Large intestine (tissue), 3 donors: ENCODE results near the gene KIAA0930. TPM values are rescaled to one million over a fixed set of nuclear protein-coding genes. Genes with fewer than 3 reads are reported as not detected.
A peak's percentile ranks its signal among the peaks of the same experiment; 100 is the strongest.

Source experiments
- DNase-seq, 2 donors: peaks; one replicate each; pipeline versions ENCODE4 v3.0.0 to v3.0.0-alpha.2; 2013
- H3K27ac ChIP-seq: one replicate; pipeline ENCODE4 v1.5.1; 2013; ENCODE audit warnings: low read length
- H3K27me3 ChIP-seq: 2 replicates; pipeline ENCODE4 v1.6.1; 2013; ENCODE audit warnings: low read length; ENCODE audit not compliant: control insufficient read depth, insufficient read depth
- H3K36me3 ChIP-seq: 2 replicates; pipeline ENCODE4 v1.6.1; 2013; ENCODE audit warnings: low read length; ENCODE audit not compliant: control insufficient read depth, insufficient read depth
- H3K4me1 ChIP-seq: one replicate; pipeline ENCODE4 v1.6.1; 2013; ENCODE audit warnings: low read length; ENCODE audit not compliant: control insufficient read depth, insufficient read depth
- H3K4me3 ChIP-seq: one replicate; pipeline ENCODE4 v1.5.1; 2013; ENCODE audit warnings: low read length
- H3K9me3 ChIP-seq: one replicate; pipeline ENCODE4 v1.6.1; 2013; ENCODE audit warnings: mild to moderate bottlenecking, low read depth, low read length, moderate library complexity; ENCODE audit not compliant: control insufficient read depth
- WGBS: methylation state at CpG from one replicate; pipeline ENCODE4 v1.1.5; 2013; ENCODE audit warnings: low lambda C conversion rate; ENCODE audit not compliant: insufficient coverage; 5-methylcytosine and 5-hydroxymethylcytosine counted together
- polyA plus RNA-seq: library from polyadenylated mRNA; unstranded; fragments of 120-200 nt; gene quantifications from one replicate; pipeline ENCODE4 v1.2.1, GENCODE V29; 2013

KIAA0930 gene
- polyA plus RNA-seq, 1 donor, result 21.8 TPM

DNA sequence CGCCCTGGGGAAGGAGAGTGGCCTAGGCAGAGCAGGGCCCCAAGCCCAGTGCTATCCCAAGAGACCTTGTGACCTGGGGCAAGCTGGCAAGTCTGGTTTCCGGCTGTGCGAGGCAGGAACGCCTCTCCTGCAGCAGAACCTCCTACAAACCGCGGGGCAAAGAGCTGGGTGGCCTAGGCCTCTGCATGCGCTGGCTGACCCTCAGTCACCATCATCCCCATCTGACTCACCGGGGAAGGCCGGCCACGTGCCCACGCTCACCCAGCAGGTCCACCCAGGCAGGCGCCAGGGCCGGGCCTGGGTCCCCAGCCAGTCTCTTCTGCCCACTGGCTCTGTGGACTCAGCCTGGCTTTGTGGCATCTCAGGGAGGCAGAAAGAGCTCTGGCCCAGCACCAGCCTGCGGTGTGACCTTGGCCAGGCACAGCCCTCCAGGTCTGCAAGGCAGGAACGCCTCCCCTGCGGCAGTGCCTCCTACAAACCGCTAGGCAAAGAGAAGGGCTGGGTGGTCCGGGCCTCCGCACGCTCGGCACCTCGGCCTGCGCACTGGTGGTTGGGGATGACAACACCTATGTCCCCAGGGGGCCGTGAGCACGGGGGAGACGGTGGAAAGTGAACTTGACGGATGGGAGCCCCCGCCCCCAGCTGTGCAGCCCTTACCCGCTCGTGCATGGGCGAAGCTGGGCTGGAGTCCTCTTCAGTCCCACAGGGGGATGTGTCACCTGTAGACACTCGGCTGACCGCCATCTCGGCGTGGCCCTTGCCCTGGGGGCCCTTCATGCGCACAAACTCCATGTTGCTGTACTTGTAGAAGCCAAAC, 38.2 kb downstream of the KIAA0930 start:
- H3K4me3 ChIP-seq, result no peak overlapping the region
- no peaks in the 10 kb centered on the region for H3K9me3 ChIP-seq
- no peak overlapping the region for H3K27ac ChIP-seq
- no peak for DNase-seq
- no peaks in the 10 kb centered on the region for H3K4me1 ChIP-seq
- no peaks in the 10 kb centered on the region for H3K27me3 ChIP-seq
- WGBS, result no CpG with 5 or more reads among the region's 36 CpGs
- H3K36me3 ChIP-seq, result peaks cover 40% of the 10 kb centered on the region

DNA sequence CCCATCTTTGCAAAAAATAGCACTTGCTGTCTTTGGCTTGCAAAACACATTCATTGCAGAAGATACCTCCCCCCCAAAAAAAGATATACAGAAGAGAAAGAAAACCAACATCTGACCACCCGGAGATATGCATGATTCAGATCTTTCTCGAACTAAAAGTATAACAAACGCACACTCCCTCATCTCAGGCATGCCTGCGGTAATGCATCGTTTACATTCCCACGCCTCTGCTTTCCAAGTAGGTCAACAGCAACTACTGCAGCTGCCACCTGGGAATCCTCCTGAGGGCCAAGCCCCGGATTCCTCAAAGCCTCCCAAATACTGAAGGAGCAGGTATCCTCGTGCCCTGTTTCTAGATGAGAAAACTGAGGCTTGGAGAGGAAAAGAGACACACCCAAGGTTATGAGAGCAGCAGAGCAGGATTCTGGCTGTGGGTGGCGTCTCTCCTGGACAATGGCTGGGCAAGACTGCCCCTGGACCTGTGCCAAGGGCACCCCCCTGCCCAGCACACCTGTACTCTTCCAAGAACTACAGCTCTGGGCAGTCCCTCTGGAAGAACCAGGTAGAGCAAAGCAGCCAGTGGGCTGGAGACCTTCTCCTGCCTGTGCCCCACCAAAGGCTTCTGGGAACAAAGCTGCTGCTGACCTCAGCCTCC, 38.9 kb downstream of the KIAA0930 start:
- H3K9me3 ChIP-seq, result no peaks in the 10 kb centered on the region
- H3K27ac ChIP-seq, result peak overlapping the region; percentile 23
- H3K36me3 ChIP-seq, result peaks cover 45% of the 10 kb centered on the region
- H3K4me3 ChIP-seq, result no peak overlapping the region
- H3K27me3 ChIP-seq, result no peaks in the 10 kb centered on the region
- no CpG with 5 or more reads among the region's 9 CpGs for WGBS
- no peaks in the 10 kb centered on the region for H3K4me1 ChIP-seq
- no peak for DNase-seq

GRCh38 chr22:45200860-45201511, 39.7 kb downstream of the KIAA0930 start:
- WGBS, result no CpG with 5 or more reads among the region's 18 CpGs
- Histone ChIP-seq H3K27ac (no peak overlapping the region), H3K4me1 (no peaks in the 10 kb centered on the region), H3K27me3 (no peaks in the 10 kb centered on the region), H3K9me3 (no peaks in the 10 kb centered on the region), H3K4me3 (no peak overlapping the region), H3K36me3 (peaks cover 50% of the 10 kb centered on the region)
- no peak for DNase-seq

GRCh38 chr22:45200230-45200629, 40.5 kb downstream of the KIAA0930 start:
- WGBS, result no CpG with 5 or more reads among the region's 9 CpGs
- DNase-seq, result no peak
- Histone ChIP-seq H3K4me3 (no peak overlapping the region), H3K27me3 (no peaks in the 10 kb centered on the region), H3K4me1 (no peaks in the 10 kb centered on the region), H3K9me3 (no peaks in the 10 kb centered on the region), H3K36me3 (peaks cover 55% of the 10 kb centered on the region), H3K27ac (no peak overlapping the region)

DNA sequence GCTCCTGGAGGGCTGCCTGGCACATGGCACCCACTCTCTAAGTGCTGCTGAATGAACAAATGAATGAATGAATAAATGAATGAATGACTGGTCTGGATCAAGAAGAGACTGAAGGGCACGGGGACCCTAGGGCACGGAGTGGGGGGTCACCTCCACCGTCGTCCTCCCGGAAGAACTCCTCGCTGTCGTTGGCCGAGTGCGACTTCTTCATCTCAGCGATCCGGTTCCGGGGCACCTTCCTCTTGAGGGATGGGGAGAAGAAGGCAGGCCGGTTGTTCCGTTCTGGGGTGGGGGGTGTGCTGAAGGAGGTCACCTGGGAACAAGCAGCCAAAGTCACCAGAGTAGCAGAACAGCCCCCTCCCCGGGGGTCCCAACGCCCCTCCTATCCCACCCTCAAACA, 41.0 kb downstream of the KIAA0930 start:
- no peak overlapping the region for H3K27ac ChIP-seq
- H3K9me3 ChIP-seq, result no peaks in the 10 kb centered on the region
- WGBS, result no CpG with 5 or more reads among the region's 16 CpGs
- H3K36me3 ChIP-seq, result peaks cover 55% of the 10 kb centered on the region
- H3K4me1 ChIP-seq, result no peaks in the 10 kb centered on the region
- no peak for DNase-seq
- H3K4me3 ChIP-seq, result no peak overlapping the region
- no peaks in the 10 kb centered on the region for H3K27me3 ChIP-seq

- no peak overlapping the region for H3K4me3 ChIP-seq
- H3K36me3 ChIP-seq, result peaks cover 53% of the 10 kb centered on the region
- no peak overlapping the region for H3K27ac ChIP-seq
- no CpG with 5 or more reads among the region's 9 CpGs for WGBS
- H3K9me3 ChIP-seq, result no peaks in the 10 kb centered on the region
- no peaks in the 10 kb centered on the region for H3K27me3 ChIP-seq
- no peak for DNase-seq
- H3K4me1 ChIP-seq, result no peaks in the 10 kb centered on the region
Observed at GRCh38 chr22:45198463-45198795, 42.3 kb downstream of the KIAA0930 start.

GRCh38 chr22:45197606-45198462, 42.9 kb downstream of the KIAA0930 start:
- peaks cover 52% of the 10 kb centered on the region for H3K36me3 ChIP-seq
- no peak overlapping the region for H3K4me3 ChIP-seq
- DNase-seq, result no peak

GRCh38 chr22:45196926-45197605, 43.6 kb downstream of the KIAA0930 start:
- no peak for DNase-seq
- no peak overlapping the region for H3K27ac ChIP-seq
- H3K9me3 ChIP-seq, result no peaks in the 10 kb centered on the region
- WGBS, result no CpG with 5 or more reads among the region's 34 CpGs
- no peaks in the 10 kb centered on the region for H3K4me1 ChIP-seq
- no peak overlapping the region for H3K4me3 ChIP-seq
- H3K27me3 ChIP-seq, result no peaks in the 10 kb centered on the region
- peaks cover 50% of the 10 kb centered on the region for H3K36me3 ChIP-seq

More at GRCh38 chr22:45197606-45198462, 42.9 kb downstream of the KIAA0930 start:
- H3K27ac ChIP-seq, result no peak overlapping the region
- no peaks in the 10 kb centered on the region for H3K4me1 ChIP-seq
- no peaks in the 10 kb centered on the region for H3K9me3 ChIP-seq
- no CpG with 5 or more reads among the region's 28 CpGs for WGBS
- H3K27me3 ChIP-seq, result no peaks in the 10 kb centered on the region

DNA sequence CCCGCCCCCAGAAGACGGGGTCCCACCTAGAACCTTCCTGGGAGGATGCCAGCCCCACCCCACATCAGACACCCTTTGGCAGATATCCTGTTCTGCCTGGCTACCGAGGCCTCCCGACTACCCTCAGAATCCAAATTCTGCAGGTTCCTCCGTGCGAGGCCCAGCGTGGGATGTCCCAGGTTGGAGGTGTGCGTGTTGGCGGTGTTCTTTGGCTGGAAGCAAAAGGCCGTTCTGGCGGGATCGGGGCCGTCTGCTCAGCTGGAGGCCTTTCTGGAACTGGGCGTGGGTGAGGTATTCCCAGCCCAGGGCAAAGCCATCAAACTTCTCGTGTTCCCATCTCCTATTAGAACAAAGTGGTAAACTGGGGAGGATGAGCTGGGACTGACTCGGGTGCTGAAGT, 44.4 kb downstream of the KIAA0930 start:
- Histone ChIP-seq H3K27me3 (no peaks in the 10 kb centered on the region), H3K4me1 (no peaks in the 10 kb centered on the region), H3K9me3 (no peaks in the 10 kb centered on the region), H3K4me3 (no peak overlapping the region), H3K36me3 (peaks cover 50% of the 10 kb centered on the region), H3K27ac (no peak overlapping the region)
- no CpG with 5 or more reads among the region's 16 CpGs for WGBS
- no peak for DNase-seq
